SK-N-SH (cell line): ENCODE data around the gene BTNL8. TPM values are rescaled to one million over a fixed set of nuclear protein-coding genes. Genes with fewer than 3 reads are reported as not detected.

Source experiments
- CTCF ChIA-PET: fragments of 300-600, 350-600 bp; formaldehyde crosslinking; extraction: SDS; loops from one replicate; lab custom pipeline; 2021; lab: Yijun Ruan, JAX
- POLR2A ChIA-PET: fragments of 350-600 bp; sonication (Branson Sonifier 250); formaldehyde crosslinking; extraction: SDS; loops from one replicate; lab custom pipeline; 2020; ENCODE audit warnings: antibody characterized with exemption, inconsistent platforms; lab: Yijun Ruan, JAX
- DNase-seq: peaks from one replicate; pipeline ENCODE4 v3.0.0; 2012
- H2AFZ ChIP-seq: fragments of 200-600 bp; sonication (generic); 2 replicates; pipeline ENCODE4 v1.8.1; 2016; ENCODE audit warnings: antibody characterized with exemption, mild to moderate bottlenecking, low read depth
- H3F3A ChIP-seq: fragments of 200-600 bp; sonication (generic); replicated peaks from 2 replicates; pipeline ENCODE3; 2016; ENCODE audit warnings: antibody characterized with exemption, mild to moderate bottlenecking; ENCODE audit not compliant: insufficient read depth
- H3K27ac ChIP-seq, 2 experiments: fragments of 200-500 bp in 1 of 2; fragments of 200-600 bp in 1 of 2; sonication (Bioruptor generic) in 1 of 2; sonication (generic), shearing (Covaris generic) in 1 of 2; 2 replicates each; pipeline versions ENCODE4 v1.5.1 to v1.6.1; 2014 to 2016; ENCODE audit warnings: low read depth in 2 of 2, inconsistent platforms in 1 of 2, low read length in 1 of 2, mild to moderate bottlenecking in 1 of 2, mixed read lengths in 1 of 2
- H3K27me3 ChIP-seq: fragments of 200-600 bp; sonication (generic), shearing (Covaris generic); 2 replicates; pipeline ENCODE4 v1.6.1; 2016; ENCODE audit warnings: mixed run types; ENCODE audit not compliant: insufficient read depth
- H3K36me3 ChIP-seq, 2 experiments: fragments of 200-500 bp in 1 of 2; fragments of 200-600 bp in 1 of 2; sonication (Bioruptor generic) in 1 of 2; sonication (generic) in 1 of 2; replicated peaks in 1 of 2; 2 replicates each; pipeline versions ENCODE3 to v1.5.1; 2014 to 2016; ENCODE audit warnings: low read length in 1 of 2, mild to moderate bottlenecking in 1 of 2; ENCODE audit not compliant: insufficient read depth in 2 of 2, control insufficient read depth in 1 of 2
- H3K4me1 ChIP-seq, 2 experiments: fragments of 200-500 bp in 1 of 2; fragments of 200-600 bp in 1 of 2; sonication (Bioruptor generic) in 1 of 2; sonication (generic), shearing (Covaris generic) in 1 of 2; 2 replicates each; pipeline versions ENCODE4 v1.5.1 to v1.6.1; 2014 to 2016; ENCODE audit warnings: low read depth in 1 of 2, low read length in 1 of 2, mixed run types in 1 of 2; ENCODE audit not compliant: insufficient read depth in 2 of 2, control insufficient read depth in 1 of 2
- H3K4me2 ChIP-seq: fragments of 200-600 bp; sonication (generic), shearing (Covaris generic); 2 replicates; pipeline ENCODE4 v1.6.1; 2017; ENCODE audit warnings: mixed run types
- H3K4me3 ChIP-seq, 2 experiments: fragments of 200-500 bp in 1 of 2; fragments of 200-600 bp in 1 of 2; sonication (Bioruptor generic) in 1 of 2; sonication (generic), shearing (Covaris generic) in 1 of 2; 2 replicates each; pipeline versions ENCODE4 v1.5.1 to v1.8.1; 2014 to 2016; ENCODE audit warnings: low read depth in 2 of 2, inconsistent platforms in 1 of 2, low read length in 1 of 2, mild to moderate bottlenecking in 1 of 2, mixed read lengths in 1 of 2, moderate library complexity in 1 of 2
- H3K79me2 ChIP-seq: fragments of 200-600 bp; sonication (generic); 2 replicates; pipeline ENCODE4 v1.8.1; 2017; ENCODE audit warnings: mild to moderate bottlenecking; ENCODE audit not compliant: insufficient read depth
- H3K9ac ChIP-seq: fragments of 200-600 bp; sonication (generic); 2 replicates; pipeline ENCODE4 v1.6.1; 2017; ENCODE audit warnings: mixed run types
- H3K9me2 ChIP-seq: fragments of 200-600 bp; sonication (generic); 2 replicates; pipeline ENCODE4 v1.6.1; 2017; ENCODE audit warnings: mixed run types
- H3K9me3 ChIP-seq: fragments of 200-600 bp; sonication (generic); 2 replicates; pipeline ENCODE4 v1.6.1; 2017; ENCODE audit warnings: mixed run types, mild to moderate bottlenecking, moderate library complexity
- H4K20me1 ChIP-seq: fragments of 200-600 bp; sonication (generic); 2 replicates; pipeline ENCODE4 v1.6.1; 2017; ENCODE audit warnings: mild to moderate bottlenecking, mixed run types; ENCODE audit not compliant: insufficient read depth
- CHD2 ChIP-seq: fragments of 150-350 bp; IDR thresholded peaks from 2 replicates; pipeline ENCODE4 v1.6.1; 2018; ENCODE audit warnings: low read length; ENCODE audit not compliant: partially characterized antibody
- ELF1 ChIP-seq: IDR thresholded peaks from 2 replicates; pipeline ENCODE4 v1.4.0; 2012
- EZH2phosphoT487 ChIP-seq: fragments of 200-600 bp; sonication (generic); IDR thresholded peaks from 2 replicates; pipeline ENCODE4 v1.6.1; 2017; ENCODE audit warnings: low read depth, mixed run types, mild to moderate bottlenecking, antibody characterized with exemption, moderate library complexity, borderline replicate concordance
- GATA2 ChIP-seq: sonication (generic); formaldehyde crosslinking; IDR thresholded peaks from 2 replicates; pipeline ENCODE4 v1.5.0; 2020; ENCODE audit warnings: mild to moderate bottlenecking, missing genetic modification reagents
- JUND ChIP-seq: IDR thresholded peaks from 2 replicates; pipeline ENCODE4 v1.4.0; 2012
- MEF2A ChIP-seq: IDR thresholded peaks from 2 replicates; pipeline ENCODE4 v1.4.0; 2012; ENCODE audit warnings: low read depth, borderline replicate concordance
- SIN3A ChIP-seq: IDR thresholded peaks from 2 replicates; pipeline ENCODE4 v1.6.1; 2012; ENCODE audit warnings: low read depth, mild to moderate bottlenecking, low read length, moderate library complexity, borderline replicate concordance
- TAF1 ChIP-seq: IDR thresholded peaks from 2 replicates; pipeline ENCODE4 v1.6.1; 2012; ENCODE audit warnings: low read depth, mild to moderate bottlenecking, low read length, moderate library complexity, borderline replicate concordance
- TCF12 ChIP-seq: IDR thresholded peaks from 2 replicates; pipeline ENCODE4 v1.4.0; 2012
- TEAD4 ChIP-seq: IDR thresholded peaks from 2 replicates; pipeline ENCODE4 v1.4.0; 2012; ENCODE audit warnings: mild to moderate bottlenecking, borderline replicate concordance; ENCODE audit not compliant: insufficient read depth
- YY1 ChIP-seq: IDR thresholded peaks from 2 replicates; pipeline ENCODE4 v1.4.0; 2012; ENCODE audit warnings: low read depth, mild to moderate bottlenecking
- WGBS: methylation state at CpG from one replicate; pipeline ENCODE4 v1.1.6; 2017; ENCODE audit warnings: low lambda C conversion rate; 5-methylcytosine and 5-hydroxymethylcytosine counted together
- polyA plus RNA-seq, 3 experiments: library from polyadenylated mRNA; depleted of rRNA; stranded (reverse); fragments of >200 nt; gene quantifications; 2 replicates each; pipeline ENCODE4 v1.2.3, GENCODE V29; 2012
- TF ChIP-seq, protein P1 (sequence below): fragments of 200-600 bp; sonication (generic); IDR thresholded peaks from 2 replicates; pipeline ENCODE4 v1.6.1; 2017; ENCODE audit warnings: antibody characterized with exemption, mild to moderate bottlenecking, moderate library complexity
- TF ChIP-seq, protein P2 (sequence below): IDR thresholded peaks from 2 replicates; pipeline ENCODE4 v1.4.0; 2012; ENCODE audit warnings: low read depth
- TF ChIP-seq, protein P3 (sequence below): fragments of 150-350 bp; IDR thresholded peaks from 2 replicates; pipeline ENCODE4 v1.6.1; 2016; ENCODE audit warnings: mild to moderate bottlenecking, low read depth, low read length
- TF ChIP-seq, protein P4 (sequence below): IDR thresholded peaks from 2 replicates; pipeline ENCODE4; 2012
- TF ChIP-seq, protein P5 (sequence below): fragments of 150-350 bp; IDR thresholded peaks from 2 replicates; pipeline ENCODE4 v1.6.1; 2017; ENCODE audit warnings: antibody characterized with exemption, low read length, low read depth, borderline replicate concordance

Gene BTNL8
- polyA plus RNA-seq, 1 of the 3 experiments (the other 2 are of a cell fraction), result not detected

DNA sequence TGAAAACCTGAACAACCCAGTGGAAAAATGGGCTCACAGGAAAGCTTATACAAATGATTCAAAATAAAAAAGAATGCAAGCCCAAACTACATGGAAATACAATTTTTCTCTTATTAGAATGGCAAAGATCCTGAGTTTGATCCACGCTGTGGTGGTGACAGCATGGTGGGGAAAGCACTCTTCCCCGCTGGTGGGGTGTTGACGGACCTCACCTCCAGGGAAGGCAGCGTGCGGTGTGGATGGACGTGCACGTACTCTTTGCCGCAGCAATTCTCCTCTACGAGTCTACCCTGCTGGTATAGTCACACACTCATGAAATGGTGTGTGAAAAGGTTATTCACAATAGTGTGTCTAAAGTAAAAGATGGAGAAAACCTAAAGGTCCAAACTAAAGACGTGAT lies 32.0 kb upstream of the BTNL8 start:
- POLR2A ChIA-PET, result no interaction called here
- Histone ChIP-seq H2AFZ (no peak overlapping the region), H3K4me1 (no peaks in the 10 kb centered on the region), H3K79me2 (no peaks in the 10 kb centered on the region), H3K27ac (no peak overlapping the region), H3K36me3 (no peaks in the 10 kb centered on the region), H3K9me2 (no peaks in the 10 kb centered on the region), H3K9me3 (no peaks in the 10 kb centered on the region), H4K20me1 (no peaks in the 10 kb centered on the region), H3K9ac (no peak overlapping the region), H3F3A (peaks cover 5% of the 10 kb centered on the region), H3K4me2 (no peak overlapping the region), H3K27me3 (peaks cover 10% of the 10 kb centered on the region; the same call in 1 of the 2 replicates), H3K4me3 (no peak overlapping the region)
- DNase-seq, result no peak
- WGBS, result 58% methylated on average over 10 of the region's 10 CpGs
- TF ChIP-seq TCF12 (no peak), YY1 (no peak), GATA2 (CRISPR knock-in tag) (no peak), TEAD4 (no peak), CHD2 (no peak), MEF2A (no peak), SIN3A (no peak), JUND (no peak), ELF1 (no peak), EZH2phosphoT487 (no peak), TAF1 (no peak)
- TF ChIP-seq, protein P1, sequence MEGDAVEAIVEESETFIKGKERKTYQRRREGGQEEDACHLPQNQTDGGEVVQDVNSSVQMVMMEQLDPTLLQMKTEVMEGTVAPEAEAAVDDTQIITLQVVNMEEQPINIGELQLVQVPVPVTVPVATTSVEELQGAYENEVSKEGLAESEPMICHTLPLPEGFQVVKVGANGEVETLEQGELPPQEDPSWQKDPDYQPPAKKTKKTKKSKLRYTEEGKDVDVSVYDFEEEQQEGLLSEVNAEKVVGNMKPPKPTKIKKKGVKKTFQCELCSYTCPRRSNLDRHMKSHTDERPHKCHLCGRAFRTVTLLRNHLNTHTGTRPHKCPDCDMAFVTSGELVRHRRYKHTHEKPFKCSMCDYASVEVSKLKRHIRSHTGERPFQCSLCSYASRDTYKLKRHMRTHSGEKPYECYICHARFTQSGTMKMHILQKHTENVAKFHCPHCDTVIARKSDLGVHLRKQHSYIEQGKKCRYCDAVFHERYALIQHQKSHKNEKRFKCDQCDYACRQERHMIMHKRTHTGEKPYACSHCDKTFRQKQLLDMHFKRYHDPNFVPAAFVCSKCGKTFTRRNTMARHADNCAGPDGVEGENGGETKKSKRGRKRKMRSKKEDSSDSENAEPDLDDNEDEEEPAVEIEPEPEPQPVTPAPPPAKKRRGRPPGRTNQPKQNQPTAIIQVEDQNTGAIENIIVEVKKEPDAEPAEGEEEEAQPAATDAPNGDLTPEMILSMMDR, result no peak
- TF ChIP-seq, protein P2, sequence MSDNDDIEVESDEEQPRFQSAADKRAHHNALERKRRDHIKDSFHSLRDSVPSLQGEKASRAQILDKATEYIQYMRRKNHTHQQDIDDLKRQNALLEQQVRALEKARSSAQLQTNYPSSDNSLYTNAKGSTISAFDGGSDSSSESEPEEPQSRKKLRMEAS, result no peak
- TF ChIP-seq, protein P3, sequence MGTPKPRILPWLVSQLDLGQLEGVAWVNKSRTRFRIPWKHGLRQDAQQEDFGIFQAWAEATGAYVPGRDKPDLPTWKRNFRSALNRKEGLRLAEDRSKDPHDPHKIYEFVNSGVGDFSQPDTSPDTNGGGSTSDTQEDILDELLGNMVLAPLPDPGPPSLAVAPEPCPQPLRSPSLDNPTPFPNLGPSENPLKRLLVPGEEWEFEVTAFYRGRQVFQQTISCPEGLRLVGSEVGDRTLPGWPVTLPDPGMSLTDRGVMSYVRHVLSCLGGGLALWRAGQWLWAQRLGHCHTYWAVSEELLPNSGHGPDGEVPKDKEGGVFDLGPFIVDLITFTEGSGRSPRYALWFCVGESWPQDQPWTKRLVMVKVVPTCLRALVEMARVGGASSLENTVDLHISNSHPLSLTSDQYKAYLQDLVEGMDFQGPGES, result no peak
- TF ChIP-seq, protein P4, sequence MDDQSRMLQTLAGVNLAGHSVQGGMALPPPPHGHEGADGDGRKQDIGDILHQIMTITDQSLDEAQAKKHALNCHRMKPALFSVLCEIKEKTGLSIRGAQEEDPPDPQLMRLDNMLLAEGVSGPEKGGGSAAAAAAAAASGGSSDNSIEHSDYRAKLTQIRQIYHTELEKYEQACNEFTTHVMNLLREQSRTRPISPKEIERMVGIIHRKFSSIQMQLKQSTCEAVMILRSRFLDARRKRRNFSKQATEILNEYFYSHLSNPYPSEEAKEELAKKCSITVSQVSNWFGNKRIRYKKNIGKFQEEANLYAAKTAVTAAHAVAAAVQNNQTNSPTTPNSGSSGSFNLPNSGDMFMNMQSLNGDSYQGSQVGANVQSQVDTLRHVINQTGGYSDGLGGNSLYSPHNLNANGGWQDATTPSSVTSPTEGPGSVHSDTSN, result no peak
- TF ChIP-seq, protein P5, sequence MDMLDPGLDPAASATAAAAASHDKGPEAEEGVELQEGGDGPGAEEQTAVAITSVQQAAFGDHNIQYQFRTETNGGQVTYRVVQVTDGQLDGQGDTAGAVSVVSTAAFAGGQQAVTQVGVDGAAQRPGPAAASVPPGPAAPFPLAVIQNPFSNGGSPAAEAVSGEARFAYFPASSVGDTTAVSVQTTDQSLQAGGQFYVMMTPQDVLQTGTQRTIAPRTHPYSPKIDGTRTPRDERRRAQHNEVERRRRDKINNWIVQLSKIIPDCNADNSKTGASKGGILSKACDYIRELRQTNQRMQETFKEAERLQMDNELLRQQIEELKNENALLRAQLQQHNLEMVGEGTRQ, result no peak
- CTCF ChIA-PET, result interaction anchor here (0.7 to 1.4 kb wide), 3 partner anchors 83 to 200 kb away, joined by 3 to 5 read pairs (median 3); no protein-coding TSS in a partner anchor
